PC-9 (cell line): ENCODE data around the gene POLRMT.

ENCODE experiments used
- EZH2 ChIP-seq: fragments of 200-600 bp; sonication (generic); IDR thresholded peaks from 2 replicates; pipeline ENCODE4 v1.8.0; 2017; ENCODE audit warnings: antibody characterized with exemption, low read depth
- TF ChIP-seq, protein P1 (sequence below): fragments of 200-600 bp; sonication (generic); conservative IDR thresholded peaks from 2 replicates; pipeline ENCODE4 v1.6.1; 2017; ENCODE audit warnings: mixed run types, antibody characterized with exemption, mild to moderate bottlenecking, moderate library complexity

DNA sequence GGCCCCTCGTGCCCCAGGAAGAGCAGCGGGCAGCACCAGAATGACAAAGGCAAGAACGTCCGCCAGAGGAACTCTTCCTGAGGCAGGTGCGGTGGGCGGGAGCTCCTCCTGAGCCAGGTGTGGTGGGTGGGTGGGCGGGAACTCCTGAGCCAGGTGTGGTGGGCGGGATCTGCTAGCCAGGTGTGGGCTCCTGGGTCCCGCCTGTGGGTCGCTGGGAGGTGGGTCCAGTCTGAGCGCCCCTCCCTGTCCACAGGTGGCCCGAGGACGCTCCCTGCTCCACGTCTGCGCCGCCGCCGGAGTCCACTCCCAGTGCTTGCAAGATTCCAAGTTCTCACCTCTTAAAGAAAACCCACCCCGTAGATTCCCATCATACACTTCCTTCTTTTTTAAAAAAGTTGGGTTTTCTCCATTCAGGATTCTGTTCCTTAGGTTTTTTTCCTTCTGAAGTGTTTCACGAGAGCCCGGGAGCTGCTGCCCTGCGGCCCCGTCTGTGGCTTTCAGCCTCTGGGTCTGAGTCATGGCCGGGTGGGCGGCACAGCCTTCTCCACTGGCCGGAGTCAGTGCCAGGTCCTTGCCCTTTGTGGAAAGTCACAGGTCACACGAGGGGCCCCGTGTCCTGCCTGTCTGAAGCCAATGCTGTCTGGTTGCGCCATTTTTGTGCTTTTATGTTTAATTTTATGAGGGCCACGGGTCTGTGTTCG, 50.7 kb downstream of the POLRMT start:
- TF ChIP-seq, protein P1, sequence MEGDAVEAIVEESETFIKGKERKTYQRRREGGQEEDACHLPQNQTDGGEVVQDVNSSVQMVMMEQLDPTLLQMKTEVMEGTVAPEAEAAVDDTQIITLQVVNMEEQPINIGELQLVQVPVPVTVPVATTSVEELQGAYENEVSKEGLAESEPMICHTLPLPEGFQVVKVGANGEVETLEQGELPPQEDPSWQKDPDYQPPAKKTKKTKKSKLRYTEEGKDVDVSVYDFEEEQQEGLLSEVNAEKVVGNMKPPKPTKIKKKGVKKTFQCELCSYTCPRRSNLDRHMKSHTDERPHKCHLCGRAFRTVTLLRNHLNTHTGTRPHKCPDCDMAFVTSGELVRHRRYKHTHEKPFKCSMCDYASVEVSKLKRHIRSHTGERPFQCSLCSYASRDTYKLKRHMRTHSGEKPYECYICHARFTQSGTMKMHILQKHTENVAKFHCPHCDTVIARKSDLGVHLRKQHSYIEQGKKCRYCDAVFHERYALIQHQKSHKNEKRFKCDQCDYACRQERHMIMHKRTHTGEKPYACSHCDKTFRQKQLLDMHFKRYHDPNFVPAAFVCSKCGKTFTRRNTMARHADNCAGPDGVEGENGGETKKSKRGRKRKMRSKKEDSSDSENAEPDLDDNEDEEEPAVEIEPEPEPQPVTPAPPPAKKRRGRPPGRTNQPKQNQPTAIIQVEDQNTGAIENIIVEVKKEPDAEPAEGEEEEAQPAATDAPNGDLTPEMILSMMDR, result no peak
- no peak for TF ChIP-seq EZH2
